OCI-LY1 (cell line): Measurements from ENCODE around the gene SP110.

Source experiments
- CTCF ChIP-seq: fragments of 200-600 bp; sonication (generic), shearing (Covaris generic); IDR thresholded peaks from 2 replicates; pipeline ENCODE4 v1.5.1; 2017; ENCODE audit warnings: mild to moderate bottlenecking, antibody characterized with exemption, low read length, moderate library complexity, mixed read lengths
- EZH2 ChIP-seq: fragments of 200-600 bp; sonication (generic), shearing (Covaris generic); IDR thresholded peaks from 2 replicates; pipeline ENCODE4 v1.8.0; 2017; ENCODE audit warnings: borderline replicate concordance, mixed run types, mild to moderate bottlenecking, antibody characterized with exemption, low read length, moderate library complexity, mixed read lengths

GRCh38 chr2:230166557-230167170 is 53.1 kb downstream of the SP110 start:
- TF ChIP-seq CTCF (no peak), EZH2 (no peak)
